ENCODE results near the gene LEMD3. TPM values are rescaled to one million over a fixed set of nuclear protein-coding genes. Genes with fewer than 3 reads are reported as not detected.
A peak's percentile ranks its signal among the peaks of the same experiment; 100 is the strongest.

Gene LEMD3
- total RNA-seq, 2 experiments from 2014 or later, result 67.1 to 68.8 TPM

DNA sequence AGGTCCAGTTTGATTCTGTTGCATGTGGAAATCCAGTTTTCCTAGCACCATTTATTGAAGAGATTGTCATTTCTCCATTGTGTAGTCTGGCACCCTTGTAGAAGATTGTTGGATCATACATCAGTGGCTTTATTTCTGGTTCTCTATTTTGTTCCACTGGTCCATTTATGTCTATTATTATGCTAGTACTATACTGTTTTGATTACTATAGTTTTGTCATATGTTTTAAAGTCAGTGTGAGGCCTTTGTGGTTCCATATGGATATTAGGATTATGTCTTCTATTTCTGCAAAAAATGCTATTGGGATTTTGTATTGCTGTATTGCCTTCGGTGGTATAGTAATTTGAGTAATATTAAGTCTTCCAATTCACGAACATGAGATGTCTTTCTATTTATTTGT is 51.4 kb downstream of the LEMD3 start:
- Mint-ChIP-seq H3K4me1 (ENCODE audit: low read depth) (peaks cover 13% of the 10 kb centered on the region), H3K27ac (no peak overlapping the region), H3K36me3 (ENCODE audit: low read depth) (peaks cover 90% of the 10 kb centered on the region), H3K9me3 (peaks cover 12% of the 10 kb centered on the region), H3K27me3 (no peaks in the 10 kb centered on the region), H3K4me3 (no peak overlapping the region)
- no peak overlapping the region for H3K27ac ChIP-seq (ENCODE audit: low read depth in 1 of 2, low read length in 2 of 2)
- DNase-seq, result no peak
- H3K4me1 ChIP-seq (ENCODE audit: insufficient read depth, low read length), result peaks cover under 1% of the 10 kb centered on the region
- intact Hi-C loops (cut with DNase I, micrococcal nuclease), result no loop called here
- ChIA-PET CTCF (no interaction called here), POLR2A (no interaction called here)
- TF ChIP-seq, protein P1, sequence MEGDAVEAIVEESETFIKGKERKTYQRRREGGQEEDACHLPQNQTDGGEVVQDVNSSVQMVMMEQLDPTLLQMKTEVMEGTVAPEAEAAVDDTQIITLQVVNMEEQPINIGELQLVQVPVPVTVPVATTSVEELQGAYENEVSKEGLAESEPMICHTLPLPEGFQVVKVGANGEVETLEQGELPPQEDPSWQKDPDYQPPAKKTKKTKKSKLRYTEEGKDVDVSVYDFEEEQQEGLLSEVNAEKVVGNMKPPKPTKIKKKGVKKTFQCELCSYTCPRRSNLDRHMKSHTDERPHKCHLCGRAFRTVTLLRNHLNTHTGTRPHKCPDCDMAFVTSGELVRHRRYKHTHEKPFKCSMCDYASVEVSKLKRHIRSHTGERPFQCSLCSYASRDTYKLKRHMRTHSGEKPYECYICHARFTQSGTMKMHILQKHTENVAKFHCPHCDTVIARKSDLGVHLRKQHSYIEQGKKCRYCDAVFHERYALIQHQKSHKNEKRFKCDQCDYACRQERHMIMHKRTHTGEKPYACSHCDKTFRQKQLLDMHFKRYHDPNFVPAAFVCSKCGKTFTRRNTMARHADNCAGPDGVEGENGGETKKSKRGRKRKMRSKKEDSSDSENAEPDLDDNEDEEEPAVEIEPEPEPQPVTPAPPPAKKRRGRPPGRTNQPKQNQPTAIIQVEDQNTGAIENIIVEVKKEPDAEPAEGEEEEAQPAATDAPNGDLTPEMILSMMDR (IDR thresholded peaks at IDR 0.05), result no peak
- H3K9me3 ChIP-seq (ENCODE audit: control insufficient read depth in 1 of 2, insufficient read depth in 1 of 2, low read length in 2 of 2), result peaks cover 6 to 13% of the 10 kb centered on the region in 2 experiments
- no peak overlapping the region for H3K4me3 ChIP-seq (ENCODE audit: low read length)
- no peak for ATAC-seq (ENCODE audit: poor library complexity)
- H3K36me3 ChIP-seq (ENCODE audit: insufficient read depth, low read length), result peaks cover 59% of the 10 kb centered on the region
- no peaks in the 10 kb centered on the region for H3K27me3 ChIP-seq (ENCODE audit: control insufficient read depth in 1 of 2, insufficient read depth in 2 of 2, low read length in 2 of 2)

DNA sequence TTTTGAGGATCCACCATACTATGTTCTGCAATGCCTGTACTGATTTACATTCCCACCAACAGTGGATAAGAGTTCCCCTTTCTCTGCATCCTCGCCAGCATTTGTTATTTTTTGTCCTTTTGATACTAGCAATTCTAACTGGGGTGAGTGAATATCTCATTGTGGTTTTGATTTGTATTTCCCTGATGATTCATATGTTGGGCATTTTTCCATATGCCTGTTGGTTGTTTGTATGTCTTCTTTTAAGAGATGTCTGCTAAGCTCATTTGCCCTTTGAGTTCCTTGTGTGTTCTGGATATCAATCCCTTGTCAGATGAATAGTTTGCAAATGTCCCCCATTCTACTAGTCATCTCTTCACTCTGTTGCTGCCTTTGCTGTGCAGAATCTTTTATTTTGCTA is 60.1 kb downstream of the LEMD3 start:
- POLR2A ChIA-PET, result no interaction called here
- ATAC-seq (ENCODE audit: poor library complexity) (no peak), DNase-seq (no peak)
- Mint-ChIP-seq H3K4me3 (no peak overlapping the region), H3K27ac (no peak overlapping the region), H3K27me3 (no peaks in the 10 kb centered on the region), H3K9me3 (peaks cover 10% of the 10 kb centered on the region), H3K36me3 (ENCODE audit: low read depth) (peaks cover 61% of the 10 kb centered on the region), H3K4me1 (ENCODE audit: low read depth) (peaks cover 36% of the 10 kb centered on the region)
- H3K27ac ChIP-seq (ENCODE audit: low read depth in 1 of 2, low read length in 2 of 2), result no peak overlapping the region
- CTCF ChIA-PET, result no interaction called here
- H3K9me3 ChIP-seq (ENCODE audit: control insufficient read depth in 1 of 2, insufficient read depth in 1 of 2, low read length in 2 of 2), result peaks cover 3 to 21% of the 10 kb centered on the region in 2 experiments
- TF ChIP-seq, protein P1 (IDR thresholded peaks at IDR 0.05), result no peak
- no peaks in the 10 kb centered on the region for H3K27me3 ChIP-seq (ENCODE audit: control insufficient read depth in 1 of 2, insufficient read depth in 2 of 2, low read length in 2 of 2)
- H3K4me3 ChIP-seq (ENCODE audit: low read length), result no peak overlapping the region
- peaks cover 25% of the 10 kb centered on the region for H3K36me3 ChIP-seq (ENCODE audit: insufficient read depth, low read length)
- peaks cover 3% of the 10 kb centered on the region for H3K4me1 ChIP-seq (ENCODE audit: insufficient read depth, low read length)
- intact Hi-C loops (cut with DNase I, micrococcal nuclease), result no loop called here

DNA sequence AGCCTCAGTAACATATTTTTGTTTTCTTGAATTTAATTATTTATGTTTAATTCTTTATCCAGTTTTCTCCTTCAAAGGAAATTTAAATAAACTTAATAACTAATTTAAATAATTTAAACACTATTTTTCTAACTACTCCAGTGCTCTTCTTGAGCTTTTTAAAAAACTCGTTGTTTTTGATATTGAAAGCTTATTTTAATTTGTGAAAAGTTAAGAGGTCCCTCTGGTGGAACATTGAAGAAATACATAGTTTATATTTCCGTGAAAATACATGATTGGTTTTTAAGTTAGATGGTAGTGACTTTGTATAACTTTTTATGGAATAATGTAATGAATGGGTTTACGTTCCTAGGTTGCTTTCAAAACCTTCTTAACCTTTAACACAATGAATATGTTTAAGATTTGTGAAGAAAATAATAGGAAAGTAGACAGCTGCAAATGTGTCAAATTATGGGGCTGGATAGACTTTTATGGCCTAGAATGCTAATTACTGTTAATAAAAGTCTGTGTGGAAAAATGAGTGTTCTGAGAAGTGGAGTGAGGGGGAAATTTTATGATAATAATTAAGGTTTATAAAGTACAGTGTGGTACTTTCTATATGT is 63.2 kb downstream of the LEMD3 start:
- Histone ChIP-seq H3K4me3 (ENCODE audit: low read length) (no peak overlapping the region), H3K27ac (ENCODE audit: low read depth in 1 of 2, low read length in 2 of 2) (no peak overlapping the region), H3K9me3 (ENCODE audit: control insufficient read depth in 1 of 2, insufficient read depth in 1 of 2, low read length in 2 of 2) (peaks cover 3 to 21% of the 10 kb centered on the region in 2 experiments), H3K27me3 (ENCODE audit: control insufficient read depth in 1 of 2, insufficient read depth in 2 of 2, low read length in 2 of 2) (no peaks in the 10 kb centered on the region), H3K4me1 (ENCODE audit: insufficient read depth, low read length) (no peaks in the 10 kb centered on the region), H3K36me3 (ENCODE audit: insufficient read depth, low read length) (peaks cover 19% of the 10 kb centered on the region)
- no peak overlapping the region for H3K4me3 Mint-ChIP-seq
- H3K9me3 Mint-ChIP-seq, result peaks cover 4% of the 10 kb centered on the region
- TF ChIP-seq, protein P1 (IDR thresholded peaks at IDR 0.05), result peak; percentile 74
- DNase-seq, result peak in 3 of 14 experiments; percentile 39 to 47 (median 42)
- intact Hi-C loops (cut with DNase I, micrococcal nuclease), result loop anchor here (1.0 to 10.0 kb wide), 3 partner anchors 341 to 430 kb away; no protein-coding TSS in a partner anchor
- ChIA-PET POLR2A (interaction anchor here (0.6 to 2.0 kb wide), 2 partner anchors 63 to 177 kb away, joined by 3 to 7 read pairs; partner anchors contain the start of gene LEMD3), CTCF (interaction anchor here (0.7 to 2.7 kb wide), 10 partner anchors 8 to 341 kb away, joined by 3 to 20 read pairs (median 4); partner anchors contain the start of gene LEMD3)
- peaks cover 30% of the 10 kb centered on the region for H3K36me3 Mint-ChIP-seq (ENCODE audit: low read depth)
- H3K4me1 Mint-ChIP-seq (ENCODE audit: low read depth), result peaks cover 10% of the 10 kb centered on the region
- no peaks in the 10 kb centered on the region for H3K27me3 Mint-ChIP-seq
- ATAC-seq (ENCODE audit: poor library complexity), result peak; percentile 54
- H3K27ac Mint-ChIP-seq, result peak overlapping the region; percentile 35
